GM23248 (cell line): ENCODE measurements around the gene CD300H.

Experiments used
- EZH2 ChIP-seq: fragments of 200-600 bp; sonication (generic); IDR thresholded peaks from 2 replicates; pipeline ENCODE4 v1.6.1; 2018; ENCODE audit warnings: antibody characterized with exemption, mild to moderate bottlenecking; ENCODE audit not compliant: insufficient read depth, poor library complexity, severe bottlenecking
- EZH2phosphoT487 ChIP-seq: fragments of 200-600 bp; sonication (generic); IDR thresholded peaks from 2 replicates; pipeline ENCODE4 v1.6.1; 2018; ENCODE audit warnings: antibody characterized with exemption, moderate library complexity, mild to moderate bottlenecking, low read depth; ENCODE audit not compliant: insufficient read depth

DNA sequence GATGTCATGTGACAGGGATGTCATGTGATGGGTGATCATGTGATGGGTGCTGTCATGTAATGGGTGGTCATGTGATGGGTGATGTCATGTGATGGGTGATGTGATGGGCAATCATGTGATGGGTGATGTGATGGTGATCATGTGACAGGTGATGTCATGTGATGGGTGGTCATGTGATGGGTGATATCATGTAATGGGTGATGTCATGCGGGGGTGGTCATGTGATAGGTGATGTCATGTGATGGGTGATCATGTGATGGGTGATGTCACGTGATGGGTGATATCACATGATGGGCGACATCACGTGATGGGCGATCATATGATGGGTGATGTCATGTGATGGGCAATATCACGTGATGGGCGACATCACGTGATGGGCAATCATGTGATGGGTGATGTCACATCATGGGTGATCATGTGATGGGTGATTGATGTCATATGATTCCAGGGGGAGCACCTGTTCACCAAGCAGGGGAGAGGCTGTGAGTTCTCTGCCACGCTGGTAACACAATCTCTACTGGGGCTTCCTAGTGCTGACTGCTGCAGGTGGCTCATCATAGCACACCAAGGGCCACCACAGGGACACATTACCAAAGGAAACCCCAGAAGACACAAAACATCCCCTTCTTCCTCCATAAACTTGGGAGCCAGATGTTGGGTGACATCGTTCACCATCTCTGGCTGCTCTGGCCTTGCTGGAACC is 52.5 kb downstream of the CD300H start:
- TF ChIP-seq EZH2 (no peak), EZH2phosphoT487 (no peak)
